CD4-positive, alpha-beta T cell treated with Interferon alpha-2 for 1 hour (primary cell): ENCODE data around the gene ADAM11.
A peak's percentile ranks its signal among the peaks of the same experiment; 100 is the strongest.

Experiments used
- DNase-seq, 2 donors: peaks; one replicate each; pipeline ENCODE4 v3.0.0-alpha.2; 2020 to 2022

The ADAM11 gene

DNA sequence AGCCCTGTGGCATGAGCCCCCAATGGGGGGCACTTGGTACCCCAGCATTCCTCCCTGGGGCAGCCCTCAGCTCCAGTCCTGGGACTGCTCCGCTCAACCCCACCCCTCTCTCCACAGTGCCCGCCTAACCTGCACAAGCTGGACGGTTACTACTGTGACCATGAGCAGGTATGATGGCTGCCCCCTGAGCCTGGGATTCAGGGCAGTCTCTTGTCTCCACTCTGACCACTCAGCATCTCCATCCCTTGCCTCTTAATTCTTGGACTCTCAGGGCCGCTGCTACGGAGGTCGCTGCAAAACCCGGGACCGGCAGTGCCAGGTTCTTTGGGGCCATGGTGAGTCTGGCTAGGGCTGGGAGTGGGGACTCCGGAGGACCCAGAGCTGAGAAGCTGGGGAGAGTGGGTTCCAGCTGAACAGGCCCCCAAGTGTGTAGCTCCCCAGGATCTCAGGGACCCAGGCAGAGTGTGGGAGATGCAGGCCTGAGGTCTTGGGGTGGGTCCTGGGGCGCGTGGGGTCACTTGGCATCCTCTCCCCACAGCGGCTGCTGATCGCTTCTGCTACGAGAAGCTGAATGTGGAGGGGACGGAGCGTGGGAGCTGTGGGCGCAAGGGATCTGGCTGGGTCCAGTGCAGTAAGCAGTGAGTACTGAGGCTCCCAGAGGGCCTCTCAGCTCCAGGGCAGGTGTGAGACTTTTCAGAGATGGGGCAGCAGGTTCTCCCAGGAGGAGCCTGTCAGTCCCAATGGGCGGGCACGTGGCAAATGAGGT, 18.0 kb downstream of the ADAM11 start:
- DNase-seq, result no peak

DNA sequence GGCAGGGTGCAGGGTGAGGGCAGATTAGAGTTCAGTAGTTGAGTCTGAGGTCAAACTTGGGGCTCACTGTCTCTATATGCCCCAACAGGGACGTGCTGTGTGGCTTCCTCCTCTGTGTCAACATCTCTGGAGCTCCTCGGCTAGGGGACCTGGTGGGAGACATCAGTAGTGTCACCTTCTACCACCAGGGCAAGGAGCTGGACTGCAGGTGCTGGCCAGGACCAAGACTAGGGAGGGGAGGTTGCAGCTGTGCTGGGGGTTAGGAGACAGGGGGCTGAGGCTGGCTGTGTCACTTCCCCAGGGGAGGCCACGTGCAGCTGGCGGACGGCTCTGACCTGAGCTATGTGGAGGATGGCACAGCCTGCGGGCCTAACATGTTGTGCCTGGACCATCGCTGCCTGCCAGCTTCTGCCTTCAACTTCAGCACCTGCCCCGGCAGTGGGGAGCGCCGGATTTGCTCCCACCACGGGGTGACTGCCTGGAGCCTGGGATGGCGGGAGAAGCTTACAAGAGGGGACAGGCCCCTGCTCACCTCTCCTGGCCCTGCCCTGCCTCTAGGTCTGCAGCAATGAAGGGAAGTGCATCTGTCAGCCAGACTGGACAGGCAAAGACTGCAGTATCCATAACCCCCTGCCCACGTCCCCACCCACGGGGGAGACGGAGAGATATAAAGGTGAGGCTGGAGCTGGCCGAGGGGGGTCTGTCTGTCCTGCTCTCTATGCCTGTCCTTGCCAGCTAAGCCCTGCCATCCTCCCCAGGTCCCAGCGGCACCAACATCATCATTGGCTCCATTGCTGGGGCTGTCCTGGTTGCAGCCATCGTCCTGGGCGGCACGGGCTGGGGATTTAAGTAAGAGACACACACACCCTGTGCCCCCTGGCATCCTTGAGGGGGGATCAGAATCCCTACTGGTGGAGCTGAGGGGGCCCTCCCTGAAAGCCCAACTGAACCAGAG, 18.9 kb downstream of the ADAM11 start:
- no peak for DNase-seq

DNA sequence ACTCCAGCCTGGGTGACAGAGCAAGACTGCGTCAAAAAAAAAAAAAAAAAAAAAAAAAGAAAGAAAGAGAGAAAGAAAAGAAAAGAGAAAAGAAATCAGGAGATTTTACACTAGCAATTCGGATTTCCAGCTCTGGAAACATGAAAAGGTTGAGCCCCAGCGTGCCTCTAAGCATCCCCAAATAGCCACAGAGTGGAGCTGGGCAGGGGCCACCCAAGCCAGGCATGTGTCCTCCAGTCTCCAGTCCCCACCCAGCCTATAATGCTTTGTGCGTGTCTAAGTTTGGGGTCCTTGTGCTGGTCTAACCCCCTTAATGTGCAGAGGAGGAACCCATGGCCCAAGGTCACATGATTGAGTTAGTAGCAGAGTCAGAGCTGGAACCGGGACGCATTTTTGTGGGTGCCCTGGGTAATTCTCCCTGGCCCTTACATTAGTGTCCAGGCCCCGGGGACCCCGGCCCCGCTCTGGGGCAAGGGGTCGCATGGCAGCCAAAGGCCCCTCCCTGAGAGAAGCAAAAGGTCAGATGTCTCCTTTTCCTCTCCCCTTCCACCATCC, 19.9 kb downstream of the ADAM11 start:
- no peak for DNase-seq

DNA sequence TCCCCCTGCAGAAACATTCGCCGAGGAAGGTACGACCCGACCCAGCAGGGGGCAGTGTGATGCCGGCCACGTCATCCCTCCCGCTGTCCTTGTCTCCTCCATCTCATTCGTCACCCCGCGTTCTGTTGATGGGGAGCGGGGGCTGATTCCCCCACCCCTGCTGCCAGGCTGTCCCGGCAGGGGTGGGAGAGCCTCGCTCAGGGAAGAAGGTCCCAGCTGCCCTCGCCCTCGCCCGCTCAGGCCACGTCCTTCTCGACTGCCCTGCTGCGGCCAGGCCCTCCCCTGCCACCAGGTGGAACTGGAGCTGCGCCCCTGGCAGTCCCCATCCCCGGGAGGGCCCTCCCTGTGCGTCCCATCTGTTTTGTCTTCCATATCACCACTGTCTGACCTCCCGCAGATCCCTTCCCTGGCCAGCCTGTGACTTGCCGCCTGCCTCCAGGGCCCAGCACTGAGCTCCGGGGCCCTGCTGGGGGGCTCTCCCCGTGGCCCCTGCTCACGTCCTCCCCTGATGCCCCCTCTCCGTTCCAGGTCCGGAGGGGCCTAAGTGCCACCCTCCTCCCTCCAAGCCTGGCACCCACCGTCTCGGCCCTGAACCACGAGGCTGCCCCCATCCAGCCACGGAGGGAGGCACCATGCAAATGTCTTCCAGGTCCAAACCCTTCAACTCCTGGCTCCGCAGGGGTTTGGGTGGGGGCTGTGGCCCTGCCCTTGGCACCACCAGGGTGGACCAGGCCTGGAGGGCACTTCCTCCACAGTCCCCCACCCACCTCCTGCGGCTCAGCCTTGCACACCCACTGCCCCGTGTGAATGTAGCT, 20.6 kb downstream of the ADAM11 start:
- peak; percentile 77 to 84 for DNase-seq

DNA sequence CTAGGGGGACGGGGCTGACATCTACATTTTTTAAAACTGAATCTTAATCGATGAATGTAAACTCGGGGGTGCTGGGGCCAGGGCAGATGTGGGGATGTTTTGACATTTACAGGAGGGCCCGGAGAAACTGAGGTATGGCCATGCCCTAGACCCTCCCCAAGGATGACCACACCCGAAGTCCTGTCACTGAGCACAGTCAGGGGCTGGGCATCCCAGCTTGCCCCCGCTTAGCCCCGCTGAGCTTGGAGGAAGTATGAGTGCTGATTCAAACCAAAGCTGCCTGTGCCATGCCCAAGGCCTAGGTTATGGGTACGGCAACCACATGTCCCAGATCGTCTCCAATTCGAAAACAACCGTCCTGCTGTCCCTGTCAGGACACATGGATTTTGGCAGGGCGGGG, 21.4 kb downstream of the ADAM11 start:
- no peak for DNase-seq

DNA sequence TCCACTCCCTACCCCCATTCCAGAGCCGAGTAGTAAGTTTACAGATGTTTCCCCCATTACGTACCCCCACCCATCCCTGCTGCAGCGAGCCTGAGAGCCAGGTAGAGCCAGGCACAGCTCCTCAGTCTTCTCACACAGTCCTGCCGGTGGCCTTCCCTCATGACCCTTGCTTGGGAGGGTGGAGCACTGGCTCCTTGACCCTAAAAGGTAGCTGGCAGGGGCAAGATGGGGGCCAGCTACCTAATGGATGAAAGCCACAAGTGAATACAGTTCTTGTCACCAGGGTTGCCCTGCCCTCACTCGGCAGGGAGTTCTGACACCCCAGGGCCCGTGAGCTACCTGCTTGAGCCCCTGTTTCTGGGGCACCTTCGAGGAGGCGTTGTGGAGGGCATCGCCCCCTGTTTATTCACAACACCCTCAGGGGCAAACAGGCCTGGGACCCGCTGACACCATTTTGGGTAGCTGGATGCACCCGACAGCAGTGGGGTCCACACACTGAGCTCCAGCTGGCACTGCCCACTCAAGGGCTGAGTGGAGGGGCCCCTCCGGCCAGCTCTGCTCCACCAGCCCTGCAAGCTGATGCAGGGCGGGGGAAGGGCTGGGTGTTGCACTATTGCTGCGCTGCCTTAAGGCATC, 22.2 kb downstream of the ADAM11 start:
- DNase-seq, result no peak

DNA sequence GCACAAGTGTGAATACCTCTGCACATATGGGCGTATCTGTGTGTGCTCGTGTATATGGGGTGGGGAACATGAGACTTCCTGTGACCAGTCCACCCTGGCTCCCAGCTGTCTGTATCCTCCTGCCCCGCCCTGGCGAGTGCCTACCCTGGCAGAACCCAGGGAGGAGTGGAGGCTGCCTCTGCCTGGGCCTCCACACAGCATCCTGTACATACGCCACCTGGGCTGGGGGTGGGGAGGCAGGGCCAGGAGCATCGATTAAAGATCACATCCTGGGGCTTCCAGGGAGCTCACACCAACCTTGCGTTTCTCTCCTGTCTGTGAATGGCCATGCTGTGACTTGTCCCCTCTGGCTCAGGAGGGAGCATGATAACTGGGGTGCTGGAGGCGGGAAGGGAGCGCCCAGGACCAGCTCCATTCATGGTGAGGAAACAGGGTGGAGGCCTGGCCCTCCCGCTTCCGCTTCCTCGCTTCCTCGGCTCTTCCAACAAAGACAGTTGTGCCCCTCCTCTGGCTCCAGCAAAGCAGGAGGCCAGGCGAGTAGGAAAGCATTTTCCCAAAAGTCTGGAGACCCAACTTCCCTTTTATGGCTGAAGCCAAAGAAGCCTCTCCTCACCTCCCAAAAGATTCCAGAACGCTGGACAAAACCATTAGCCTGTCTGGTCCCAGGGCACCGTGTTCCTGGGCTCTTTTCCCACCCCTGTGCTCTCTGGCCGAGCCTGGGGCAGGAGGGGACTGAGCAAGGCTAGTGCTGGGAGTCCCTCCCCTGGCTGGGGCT, 22.9 kb downstream of the ADAM11 start:
- no peak for DNase-seq

DNA sequence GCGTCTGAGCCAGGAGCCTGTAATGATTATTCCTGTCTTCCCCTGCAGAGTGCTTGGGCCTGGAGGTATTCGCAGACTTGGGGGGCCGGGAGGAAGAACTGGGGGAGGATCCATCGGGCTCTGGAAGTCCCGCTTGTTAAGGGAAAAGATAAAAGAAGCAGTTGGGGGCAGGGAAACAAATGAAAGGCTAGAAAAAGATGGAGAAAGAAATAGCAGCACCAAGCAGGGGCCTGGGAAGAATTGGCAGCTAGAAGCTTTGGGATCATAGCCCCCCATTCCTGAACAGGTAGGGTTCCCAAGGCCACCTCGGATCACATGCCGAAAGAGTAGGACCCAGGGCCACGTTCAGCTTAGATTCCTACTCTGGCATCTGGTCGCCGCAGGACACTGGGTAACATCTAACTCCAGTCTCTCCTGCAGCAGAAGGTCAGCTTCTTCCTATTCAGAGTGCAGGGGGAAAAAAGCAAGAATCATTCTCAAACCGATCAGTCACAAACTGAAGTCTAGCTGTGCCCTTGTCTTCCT, 23.6 kb downstream of the ADAM11 start:
- DNase-seq, result no peak

DNA sequence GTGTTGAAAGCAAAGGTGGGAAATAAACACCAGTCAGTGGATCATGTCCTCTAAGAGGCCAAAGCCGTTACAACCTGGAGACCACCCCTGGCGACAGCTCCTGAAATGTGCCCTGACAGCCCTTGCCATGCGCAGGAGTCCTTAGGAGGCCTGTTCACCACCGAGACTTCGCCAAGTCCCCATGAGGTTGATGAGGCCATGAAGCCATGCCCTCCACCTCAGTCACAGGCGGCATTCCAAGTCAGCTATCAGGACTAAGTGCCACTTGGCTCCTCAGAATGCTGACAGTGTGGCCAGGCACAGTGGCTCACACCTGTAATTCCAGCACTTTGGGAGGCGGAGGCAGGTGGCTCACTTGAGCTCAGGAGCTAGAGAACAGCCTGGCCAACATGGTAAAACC, 27.1 kb downstream of the ADAM11 start:
- DNase-seq, result no peak

DNA sequence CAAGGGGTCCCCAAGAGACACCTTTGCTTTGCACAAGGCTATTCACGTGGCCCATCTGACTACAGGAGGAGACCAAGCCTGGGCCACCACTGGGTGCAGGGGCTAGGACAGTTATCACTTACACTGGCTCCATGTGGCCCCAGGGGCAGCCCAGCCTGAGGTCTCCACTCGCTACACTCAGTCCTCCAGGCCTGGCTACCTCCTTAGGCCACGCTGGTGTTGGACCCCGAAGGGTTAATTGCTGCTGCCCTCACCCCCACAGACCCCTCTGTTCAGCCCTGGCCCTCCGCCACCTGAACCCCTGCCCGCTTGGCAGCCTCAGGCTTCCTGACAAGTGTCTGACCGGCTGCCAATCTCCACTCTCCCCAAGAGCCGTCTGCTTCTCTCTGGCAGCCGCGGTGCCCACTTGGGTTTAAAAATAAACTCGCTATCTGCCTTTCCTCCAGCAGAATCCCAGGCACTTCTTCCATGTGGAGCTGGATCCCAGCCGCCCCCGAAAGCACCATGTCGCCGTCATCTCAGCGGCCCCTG, 27.8 kb downstream of the ADAM11 start:
- no peak for DNase-seq

DNA sequence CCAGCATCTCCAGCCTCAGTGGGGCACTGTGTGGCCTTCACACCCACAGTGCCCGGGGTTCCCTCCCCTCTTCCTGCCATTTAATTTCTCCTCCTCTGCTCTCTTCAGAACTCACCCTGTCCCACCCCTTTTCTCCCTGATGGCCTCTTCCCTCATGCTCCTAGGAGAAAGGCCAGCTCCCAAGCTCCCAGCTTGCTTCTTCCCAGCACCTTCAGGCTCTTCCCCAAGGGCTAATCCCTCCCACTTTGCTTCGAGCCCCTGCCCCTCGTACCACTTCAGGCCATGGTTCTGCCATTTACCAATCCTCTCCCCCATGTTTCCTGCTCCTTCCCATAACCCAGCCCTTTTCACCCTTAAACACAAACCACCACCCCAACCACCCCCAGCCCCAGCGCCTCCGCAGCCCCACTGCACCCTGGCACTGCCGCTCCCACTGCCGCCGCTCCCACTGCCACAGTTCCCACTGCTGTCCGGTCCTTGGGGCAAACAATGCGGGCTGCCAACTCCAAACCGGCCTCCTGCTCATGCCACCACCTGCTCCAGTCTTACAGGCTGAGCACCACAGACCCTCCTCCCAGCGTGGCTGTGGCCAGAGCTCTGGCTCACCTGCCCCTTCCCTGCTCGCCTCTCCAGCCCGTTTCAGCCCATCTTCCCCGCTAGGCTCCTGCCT, 28.6 kb downstream of the ADAM11 start:
- DNase-seq, result no peak

DNA sequence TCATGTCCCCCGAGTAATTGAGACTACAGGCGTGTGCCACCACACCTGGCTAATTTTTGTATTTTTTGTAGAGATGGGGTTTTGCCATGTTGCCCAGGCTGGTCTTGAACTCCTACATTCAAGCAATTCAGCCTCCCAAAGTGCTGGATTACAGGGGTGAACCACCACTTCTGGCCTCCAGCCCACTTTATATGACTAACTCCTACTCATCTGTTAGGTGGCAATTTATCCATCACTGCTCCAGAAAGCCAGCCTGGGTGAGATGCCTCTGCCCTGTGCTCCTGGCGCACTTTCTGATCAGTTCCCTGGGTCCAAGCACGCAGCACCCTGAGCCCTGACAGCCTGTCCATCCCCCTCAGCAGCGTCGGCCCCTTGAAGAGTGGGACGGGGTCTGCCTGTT, 29.4 kb downstream of the ADAM11 start:
- DNase-seq, result no peak

DNA sequence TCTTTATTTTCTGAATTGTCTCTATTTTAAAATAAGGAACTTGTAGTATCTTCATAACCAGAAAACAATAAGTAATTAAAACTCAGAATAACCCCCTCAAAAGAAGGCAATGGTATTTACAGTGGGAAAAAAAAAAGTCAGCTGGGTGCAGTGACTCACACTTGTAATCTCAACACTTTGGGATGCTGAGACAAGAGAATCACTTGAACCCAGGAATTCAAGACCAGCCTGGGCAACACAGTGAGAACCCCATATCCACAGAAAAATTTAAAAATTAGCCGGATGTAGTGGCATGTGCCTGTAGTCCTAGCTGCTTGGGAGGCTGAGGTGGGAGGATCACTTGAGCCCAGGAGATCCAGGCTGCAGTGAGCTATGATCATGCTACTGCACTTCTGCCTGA, 33.5 kb downstream of the ADAM11 start:
- DNase-seq, result no peak

DNA sequence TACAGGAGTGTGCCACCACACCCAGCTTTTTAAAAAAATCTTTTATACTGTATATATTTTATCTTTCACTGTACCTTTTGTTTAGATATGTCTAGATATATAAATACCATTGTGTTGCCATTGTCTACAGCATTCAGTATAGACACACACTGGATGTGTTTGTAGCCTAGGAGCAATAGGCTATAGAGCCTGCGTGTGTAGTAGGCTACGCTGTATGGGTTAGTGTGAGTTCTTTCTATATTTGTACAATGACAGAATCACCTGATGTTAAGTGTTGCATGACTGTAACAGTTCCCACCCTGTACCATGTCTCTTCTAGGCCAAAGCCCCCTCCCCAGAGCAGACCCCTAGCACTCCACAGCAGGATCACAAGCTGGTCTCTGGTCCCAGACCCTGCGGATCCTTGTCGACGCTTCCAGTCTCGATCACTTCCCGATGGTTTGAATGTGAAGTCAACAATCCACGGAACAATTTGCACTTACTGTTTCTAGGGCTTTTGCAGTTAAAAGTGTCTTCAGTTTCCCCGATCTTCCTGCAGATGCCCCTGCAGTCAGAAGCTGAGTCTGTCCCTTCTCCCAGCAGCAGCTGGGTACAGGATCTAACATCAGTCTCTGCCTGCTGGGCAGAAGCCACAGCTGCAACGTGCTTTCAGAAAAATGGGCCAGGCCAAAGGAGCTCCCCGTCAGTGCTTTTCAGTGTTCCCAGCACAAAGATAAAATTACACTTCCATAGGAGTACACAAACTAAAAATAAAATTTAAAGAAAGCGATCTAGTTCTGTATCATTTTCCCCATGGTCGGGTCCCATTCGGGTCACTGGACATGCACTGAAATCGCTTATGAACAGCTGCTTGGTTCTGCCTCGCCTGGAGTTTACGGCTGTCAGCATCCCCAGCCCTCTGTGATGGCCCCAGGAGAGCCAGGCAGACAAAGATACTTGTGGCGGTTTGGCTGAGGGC, 35.4 kb downstream of the ADAM11 start:
- no peak for DNase-seq

DNA sequence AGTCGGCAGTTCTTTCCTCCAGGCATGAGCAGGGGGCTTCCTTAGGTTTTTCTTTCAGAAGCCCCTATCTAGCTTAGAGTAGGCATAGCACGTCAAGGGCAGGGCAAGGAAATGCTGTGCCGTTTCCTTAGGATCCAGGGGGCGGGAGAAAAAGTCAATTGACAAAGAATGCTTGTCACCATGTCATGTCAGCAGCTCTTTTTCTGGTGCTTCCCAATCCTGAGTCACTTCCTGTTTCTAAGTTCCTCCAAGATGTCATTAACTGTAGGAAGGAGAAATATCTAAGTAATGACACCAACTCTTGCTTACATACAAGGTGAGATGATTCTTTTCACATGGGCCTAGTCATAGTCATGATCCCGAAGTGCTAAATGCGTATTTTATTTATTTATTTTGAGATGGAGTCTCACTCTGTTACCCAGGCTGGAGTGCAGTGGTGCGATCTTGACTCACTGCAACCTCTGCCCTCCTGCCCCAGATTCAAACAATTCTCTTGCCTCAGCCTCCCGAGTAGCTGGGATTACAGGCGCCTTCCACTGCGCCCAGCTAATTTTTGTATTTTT, 36.1 kb downstream of the ADAM11 start:
- DNase-seq, result peak in 1 of 2 donors; percentile 34

DNA sequence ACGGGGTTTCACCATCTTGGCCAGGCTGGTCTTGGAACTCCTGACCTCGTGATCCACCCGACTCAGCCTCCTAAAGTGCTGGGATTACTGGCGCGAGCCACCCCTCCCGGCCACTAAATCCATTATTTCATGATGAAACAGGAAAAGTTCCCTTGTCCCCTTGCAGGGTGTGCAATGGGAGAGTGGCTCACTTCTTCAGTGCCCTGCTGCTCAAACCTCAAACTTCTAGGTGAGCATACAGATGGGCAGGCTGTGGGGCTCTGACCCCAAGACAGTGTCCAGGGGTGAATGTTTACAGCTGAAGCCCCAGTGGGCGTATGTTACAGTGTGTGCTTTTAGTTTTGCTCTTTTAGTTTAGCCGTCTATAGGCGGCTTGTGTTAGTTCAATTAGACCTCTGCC, 36.6 kb downstream of the ADAM11 start:
- no peak for DNase-seq

DNA sequence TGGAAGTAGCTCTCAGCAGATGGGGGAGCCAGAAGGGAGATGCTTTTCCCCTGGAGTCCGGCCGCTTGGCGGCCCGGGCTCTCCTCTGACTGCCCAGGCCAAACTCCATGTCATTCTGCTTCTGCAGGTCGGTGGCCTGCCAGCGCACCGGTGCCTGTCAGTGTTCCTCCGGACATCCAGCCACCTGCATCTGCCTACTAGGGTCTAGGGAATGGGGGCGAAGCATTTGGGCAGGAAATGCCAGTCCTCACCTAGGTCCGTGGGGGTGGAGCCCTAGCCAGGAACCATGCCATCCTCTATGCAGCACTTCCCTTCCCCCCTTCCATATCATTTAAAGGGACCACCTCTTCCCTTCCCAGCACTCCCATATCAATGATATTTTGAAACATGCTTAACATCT, 37.1 kb downstream of the ADAM11 start:
- no peak for DNase-seq

DNA sequence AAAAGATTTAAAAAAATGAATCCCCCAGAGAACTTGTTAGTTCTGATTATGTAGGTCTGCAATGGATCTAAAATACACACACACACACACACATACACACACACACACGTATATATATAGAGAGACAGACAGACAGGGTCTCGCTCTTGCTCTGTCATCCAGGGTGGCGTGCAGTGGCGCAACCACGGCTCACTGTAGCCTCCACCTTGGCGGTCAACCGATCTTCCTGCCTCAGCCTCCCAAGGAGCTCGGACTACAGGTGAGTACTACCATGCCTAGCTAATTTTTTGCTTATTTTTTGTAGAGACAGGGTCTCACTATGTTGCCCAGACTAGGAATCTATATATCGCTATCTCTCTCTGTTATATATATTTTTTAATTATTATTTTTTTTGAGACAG, 37.9 kb downstream of the ADAM11 start:
- no peak for DNase-seq

DNA sequence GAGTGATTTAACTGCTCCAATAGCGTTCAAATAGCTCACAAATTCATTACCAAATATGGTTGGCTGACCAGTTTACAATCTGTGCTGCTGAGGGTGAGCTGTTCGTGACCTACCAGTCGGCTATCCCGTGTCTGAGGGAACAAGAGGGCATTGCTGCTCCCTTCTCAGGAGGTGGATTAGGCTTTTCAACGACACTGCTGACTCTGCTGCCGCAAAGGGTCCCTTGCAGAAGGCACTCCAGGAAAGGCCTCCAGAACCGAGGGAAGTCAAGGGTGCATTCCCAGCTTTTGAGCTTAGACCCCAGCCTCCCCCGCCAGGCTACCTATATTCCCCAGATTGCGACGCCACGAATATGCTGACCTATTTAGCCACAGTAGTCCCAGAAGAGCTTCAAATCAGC, 39.0 kb downstream of the ADAM11 start:
- no peak for DNase-seq
